Neural cell (in vitro differentiated cells): ENCODE measurements around the gene TSPAN9. TPM values are rescaled to one million over a fixed set of nuclear protein-coding genes. Genes with fewer than 3 reads are reported as not detected.

Experiments used
- H2AFZ ChIP-seq: fragments of 200-600, 300-800 bp; sonication (generic), shearing (Covaris generic); 2 replicates; pipeline ENCODE4 v1.6.0; 2014; ENCODE audit warnings: low read depth, mild to moderate bottlenecking, antibody characterized with exemption, low read length, moderate library complexity
- H3F3A ChIP-seq: fragments of 200-600 bp; shearing (Covaris generic); 2 replicates; pipeline ENCODE4 v1.6.1; 2016; ENCODE audit warnings: mild to moderate bottlenecking, moderate library complexity, mixed read lengths, antibody characterized with exemption, low read length; ENCODE audit not compliant: insufficient read depth, poor library complexity, severe bottlenecking
- H3K27ac ChIP-seq: fragments of 200-600, 300-800 bp; sonication (generic), shearing (Covaris generic); 2 replicates; pipeline ENCODE4 v1.5.1; 2014; ENCODE audit warnings: mild to moderate bottlenecking, low read length, moderate library complexity
- H3K27me3 ChIP-seq: fragments of 300-800, 200-600 bp; sonication (generic), shearing (Covaris generic); 2 replicates; pipeline ENCODE4 v1.6.0; 2014; ENCODE audit warnings: mild to moderate bottlenecking, low read depth, low read length, moderate library complexity; ENCODE audit not compliant: insufficient read depth
- H3K36me3 ChIP-seq: fragments of 300-800, 200-600 bp; sonication (generic), shearing (Covaris generic); 2 replicates; pipeline ENCODE4 v1.5.1; 2014; ENCODE audit warnings: mild to moderate bottlenecking, antibody characterized with exemption, low read length, moderate library complexity; ENCODE audit not compliant: insufficient read depth
- H3K4me2 ChIP-seq: fragments of 300-800, 200-600 bp; sonication (generic), shearing (Covaris generic); 2 replicates; pipeline ENCODE4 v1.6.0; 2014; ENCODE audit warnings: mild to moderate bottlenecking, low read length
- H3K4me3 ChIP-seq: fragments of 300-800, 200-600 bp; sonication (generic), shearing (Covaris generic); 2 replicates; pipeline ENCODE4 v1.5.1; 2014; ENCODE audit warnings: mild to moderate bottlenecking, low read length, moderate library complexity
- H3K79me2 ChIP-seq: fragments of 200-600 bp; shearing (Covaris generic); replicated peaks from 2 replicates; pipeline ENCODE4 v1.6.0; 2014; ENCODE audit warnings: mild to moderate bottlenecking, low read length, moderate library complexity; ENCODE audit not compliant: insufficient read depth
- H3K9ac ChIP-seq: fragments of 300-800, 200-600 bp; sonication (generic), shearing (Covaris generic); 2 replicates; pipeline ENCODE4 v1.6.1; 2016; ENCODE audit warnings: mild to moderate bottlenecking, low read length, mixed read lengths
- H3K9me2 ChIP-seq: fragments of 200-600 bp; shearing (Covaris generic); 2 replicates; pipeline ENCODE4 v1.6.1; 2016; ENCODE audit warnings: mild to moderate bottlenecking, low read length, mixed read lengths; ENCODE audit not compliant: insufficient read depth
- H3K9me3 ChIP-seq: fragments of 200-600, 300-800 bp; sonication (generic), shearing (Covaris generic); 2 replicates; pipeline ENCODE4 v1.6.1; 2016; ENCODE audit warnings: mild to moderate bottlenecking, mixed run types, low read length, moderate library complexity, mixed read lengths
- H4K20me1 ChIP-seq: fragments of 200-600 bp; shearing (Covaris generic); 2 replicates; pipeline ENCODE4 v1.6.1; 2016; ENCODE audit warnings: mild to moderate bottlenecking, mixed run types; ENCODE audit not compliant: insufficient read depth
- CTCF ChIP-seq: fragments of 450-650 bp; IDR thresholded peaks from 2 replicates; pipeline ENCODE4 v1.5.1; 2014; ENCODE audit warnings: antibody characterized with exemption, mild to moderate bottlenecking, moderate library complexity; ENCODE audit not compliant: poor library complexity, severe bottlenecking
- EP300 ChIP-seq: fragments of 450-650 bp; conservative IDR thresholded peaks from 2 replicates; pipeline ENCODE4 v1.6.1; 2014; ENCODE audit warnings: antibody characterized with exemption, mild to moderate bottlenecking, moderate library complexity; ENCODE audit not compliant: poor library complexity, severe bottlenecking
- EZH2 ChIP-seq: fragments of 200-600, 300-800 bp; shearing (Covaris generic), sonication (generic); IDR thresholded peaks from 2 replicates; pipeline ENCODE4 v1.6.1; 2014; ENCODE audit warnings: antibody characterized with exemption, low read length, borderline replicate concordance, mild to moderate bottlenecking; ENCODE audit not compliant: insufficient read depth, poor library complexity, severe bottlenecking
- MXI1 ChIP-seq: fragments of 450-650 bp; conservative IDR thresholded peaks from 2 replicates; pipeline ENCODE4 v1.6.1; 2014; ENCODE audit warnings: antibody characterized with exemption, mild to moderate bottlenecking; ENCODE audit not compliant: poor library complexity, severe bottlenecking
- POLR2AphosphoS5 ChIP-seq: IDR thresholded peaks from 2 replicates; pipeline ENCODE4 v1.6.1; 2012
- RAD21 ChIP-seq: fragments of 450-650 bp; conservative IDR thresholded peaks from 2 replicates; pipeline ENCODE4 v1.6.1; 2014; ENCODE audit warnings: antibody characterized with exemption, mild to moderate bottlenecking, moderate library complexity
- REST ChIP-seq: IDR thresholded peaks from 2 replicates; pipeline ENCODE4 v1.6.1; 2012; ENCODE audit warnings: borderline replicate concordance
- SMC3 ChIP-seq: fragments of 450-650 bp; conservative IDR thresholded peaks from 2 replicates; pipeline ENCODE4 v1.6.1; 2014; ENCODE audit warnings: antibody characterized with exemption, mild to moderate bottlenecking, moderate library complexity; ENCODE audit not compliant: poor library complexity
- TAF1 ChIP-seq: IDR thresholded peaks from 2 replicates; pipeline ENCODE4 v1.6.1; 2012; ENCODE audit warnings: low read depth
- polyA plus RNA-seq: library from polyadenylated mRNA; depleted of rRNA; stranded (reverse); fragments of >200 nt; gene quantifications from 2 replicates; pipeline ENCODE4 v1.2.3, GENCODE V29; 2014

TSPAN9 gene
- polyA plus RNA-seq, 1 donor from 2014 or later: 11.9 TPM

- Histone ChIP-seq H3F3A (no peaks in the 10 kb centered on the region), H3K4me2 (no peak overlapping the region), H2AFZ (no peak overlapping the region), H3K79me2 (no peaks in the 10 kb centered on the region), H4K20me1 (no peaks in the 10 kb centered on the region), H3K4me3 (no peak overlapping the region), H3K9me2 (no peaks in the 10 kb centered on the region), H3K27ac (no peak overlapping the region), H3K9me3 (no peaks in the 10 kb centered on the region), H3K36me3 (no peaks in the 10 kb centered on the region), H3K27me3 (no peaks in the 10 kb centered on the region), H3K9ac (no peak overlapping the region)
- TF ChIP-seq RAD21 (no peak), EP300 (no peak), REST (no peak), EZH2 (no peak), POLR2AphosphoS5 (no peak), CTCF (no peak), MXI1 (no peak), TAF1 (no peak), SMC3 (no peak)
Observed at GRCh38 chr12:3170423-3171194, 93.4 kb downstream of the TSPAN9 start.

GRCh38 chr12:3171195-3171591 lies 94.0 kb downstream of the TSPAN9 start:
- Histone ChIP-seq H3F3A (no peaks in the 10 kb centered on the region), H3K36me3 (no peaks in the 10 kb centered on the region), H3K9me2 (no peaks in the 10 kb centered on the region), H3K4me3 (no peak overlapping the region), H3K4me2 (no peak overlapping the region), H4K20me1 (no peaks in the 10 kb centered on the region), H3K79me2 (no peaks in the 10 kb centered on the region), H3K9ac (no peak overlapping the region), H2AFZ (no peak overlapping the region), H3K27ac (no peak overlapping the region), H3K9me3 (no peaks in the 10 kb centered on the region), H3K27me3 (no peaks in the 10 kb centered on the region)
- TF ChIP-seq EP300: no peak
- TF ChIP-seq MXI1: no peak
- no peak for TF ChIP-seq EZH2
- no peak for TF ChIP-seq POLR2AphosphoS5
- no peak for TF ChIP-seq SMC3
- no peak for TF ChIP-seq CTCF
- TF ChIP-seq REST: no peak
- TF ChIP-seq TAF1: no peak
- no peak for TF ChIP-seq RAD21
